ENCODE results near the gene TRPV2.
A peak's percentile ranks its signal among the peaks of the same experiment; 100 is the strongest.

The TRPV2 gene

GRCh38 chr17:16381496-16381820 is 33.9 kb upstream of the TRPV2 start:
- peak overlapping the region; percentile 89 for H3K9ac ChIP-seq (ENCODE audit: low read length)
- peak overlapping the region; percentile 57 for H4K8ac ChIP-seq (ENCODE audit: low read depth, low read length)
- H2BK5ac ChIP-seq (ENCODE audit: low read depth, low read length, poor library complexity), result peak overlapping the region; percentile 71
- peaks cover 14% of the 10 kb centered on the region for H3K79me1 ChIP-seq (ENCODE audit: low read length)
- H3K27me3 ChIP-seq (ENCODE audit: insufficient read depth, low read length), result no peaks in the 10 kb centered on the region
- H3K4me2 ChIP-seq (ENCODE audit: low read length), result peak overlapping the region; percentile 81
- H3K18ac ChIP-seq (ENCODE audit: low read length), result peak overlapping the region; percentile 87
- H2BK120ac ChIP-seq (ENCODE audit: insufficient read depth, low read length, poor library complexity), result no peak overlapping the region
- H3K4ac ChIP-seq (ENCODE audit: low read depth, low read length), result peak overlapping the region; percentile 53
- no CpG with 5 or more reads among the region's 14 CpGs for WGBS (ENCODE audit: extremely low coverage, insufficient coverage, insufficient read length)
- H2AK5ac ChIP-seq (ENCODE audit: low read length), result no peak overlapping the region
- peaks cover 9 to 11% of the 10 kb centered on the region in 2 experiments for H3K4me1 ChIP-seq (ENCODE audit: control insufficient read depth in 1 of 2, insufficient read depth in 2 of 2, low read length in 2 of 2)
- H3K36me3 ChIP-seq (ENCODE audit: control insufficient read depth in 1 of 2, insufficient read depth in 2 of 2, low read length in 2 of 2), result peaks cover 13 to 21% of the 10 kb centered on the region in 2 experiments
- H3K4me3 ChIP-seq (ENCODE audit: low read depth, low read length), result peak overlapping the region; percentile 81
- H3K9me3 ChIP-seq (ENCODE audit: insufficient read depth, low read depth, low read length), result no peaks in the 10 kb centered on the region
- no peak overlapping the region for H2BK12ac ChIP-seq (ENCODE audit: low read length)
- peaks cover 7% of the 10 kb centered on the region for H3K79me2 ChIP-seq (ENCODE audit: control insufficient read depth, insufficient read depth, low read length, poor library complexity)
- no peak overlapping the region for H3K23ac ChIP-seq (ENCODE audit: low read length)
- peak overlapping the region; percentile 87 for H4K91ac ChIP-seq (ENCODE audit: low read depth, low read length)
- peak overlapping the region; percentile 83 for H3K27ac ChIP-seq (ENCODE audit: low read depth, low read length)
- H4K12ac ChIP-seq (ENCODE audit: low read depth, low read length), result no peak overlapping the region
- peak overlapping the region; percentile 82 for H3K14ac ChIP-seq (ENCODE audit: low read length)
- peak in 1 of 2 donors; percentile 56 for DNase-seq
- no peak overlapping the region for H2AFZ ChIP-seq (ENCODE audit: insufficient read depth, low read length, poor library complexity)

GRCh38 chr17:16383216-16383615 is 32.2 kb upstream of the TRPV2 start:
- Histone ChIP-seq H3K4me1 (ENCODE audit: control insufficient read depth in 1 of 2, insufficient read depth in 2 of 2, low read length in 2 of 2) (peaks cover 9 to 11% of the 10 kb centered on the region in 2 experiments), H2BK120ac (ENCODE audit: insufficient read depth, low read length, poor library complexity) (no peak overlapping the region), H3K18ac (ENCODE audit: low read length) (no peak overlapping the region), H3K36me3 (ENCODE audit: control insufficient read depth in 1 of 2, insufficient read depth in 2 of 2, low read length in 2 of 2) (peaks cover 13 to 21% of the 10 kb centered on the region in 2 experiments), H2BK5ac (ENCODE audit: low read depth, low read length, poor library complexity) (no peak overlapping the region), H3K9ac (ENCODE audit: low read length) (no peak overlapping the region), H2BK12ac (ENCODE audit: low read length) (no peak overlapping the region), H3K4me2 (ENCODE audit: low read length) (peak overlapping the region; percentile 38), H3K79me1 (ENCODE audit: low read length) (peaks cover 17% of the 10 kb centered on the region), H3K27me3 (ENCODE audit: insufficient read depth, low read length) (no peaks in the 10 kb centered on the region), H3K4ac (ENCODE audit: low read depth, low read length) (no peak overlapping the region), H3K27ac (ENCODE audit: low read depth, low read length) (no peak overlapping the region), H3K23ac (ENCODE audit: low read length) (no peak overlapping the region), H2AFZ (ENCODE audit: insufficient read depth, low read length, poor library complexity) (no peak overlapping the region), H4K91ac (ENCODE audit: low read depth, low read length) (no peak overlapping the region), H4K12ac (ENCODE audit: low read depth, low read length) (no peak overlapping the region), H3K79me2 (ENCODE audit: control insufficient read depth, insufficient read depth, low read length, poor library complexity) (peaks cover 7% of the 10 kb centered on the region), H3K4me3 (ENCODE audit: low read depth, low read length) (no peak overlapping the region), H4K8ac (ENCODE audit: low read depth, low read length) (no peak overlapping the region), H3K14ac (ENCODE audit: low read length) (no peak overlapping the region), H2AK5ac (ENCODE audit: low read length) (no peak overlapping the region), H3K9me3 (ENCODE audit: insufficient read depth, low read depth, low read length) (no peaks in the 10 kb centered on the region)
- WGBS (ENCODE audit: extremely low coverage, insufficient coverage, insufficient read length), result no CpG with 5 or more reads among the region's 4 CpGs
- DNase-seq, result no peak

GRCh38 chr17:16383772-16384287 is 31.5 kb upstream of the TRPV2 start:
- no peak overlapping the region for H3K4me3 ChIP-seq (ENCODE audit: low read depth, low read length)
- H2AK5ac ChIP-seq (ENCODE audit: low read length), result no peak overlapping the region
- no CpG with 5 or more reads among the region's 5 CpGs for WGBS (ENCODE audit: extremely low coverage, insufficient coverage, insufficient read length)
- peaks cover 13 to 21% of the 10 kb centered on the region in 2 experiments for H3K36me3 ChIP-seq (ENCODE audit: control insufficient read depth in 1 of 2, insufficient read depth in 2 of 2, low read length in 2 of 2)
- no peak overlapping the region for H3K14ac ChIP-seq (ENCODE audit: low read length)
- H3K9me3 ChIP-seq (ENCODE audit: insufficient read depth, low read depth, low read length), result no peaks in the 10 kb centered on the region
- no peak overlapping the region for H3K23ac ChIP-seq (ENCODE audit: low read length)
- no peak overlapping the region for H4K91ac ChIP-seq (ENCODE audit: low read depth, low read length)
- no peak overlapping the region for H3K18ac ChIP-seq (ENCODE audit: low read length)
- no peak overlapping the region for H3K27ac ChIP-seq (ENCODE audit: low read depth, low read length)
- H2BK12ac ChIP-seq (ENCODE audit: low read length), result no peak overlapping the region
- DNase-seq, result no peak
- H3K27me3 ChIP-seq (ENCODE audit: insufficient read depth, low read length), result no peaks in the 10 kb centered on the region
- H2AFZ ChIP-seq (ENCODE audit: insufficient read depth, low read length, poor library complexity), result no peak overlapping the region
- no peak overlapping the region for H3K4me2 ChIP-seq (ENCODE audit: low read length)
- H3K79me1 ChIP-seq (ENCODE audit: low read length), result peaks cover 17% of the 10 kb centered on the region
- H2BK120ac ChIP-seq (ENCODE audit: insufficient read depth, low read length, poor library complexity), result no peak overlapping the region
- H4K8ac ChIP-seq (ENCODE audit: low read depth, low read length), result no peak overlapping the region
- no peak overlapping the region for H3K4ac ChIP-seq (ENCODE audit: low read depth, low read length)
- peaks cover 7% of the 10 kb centered on the region for H3K79me2 ChIP-seq (ENCODE audit: control insufficient read depth, insufficient read depth, low read length, poor library complexity)
- no peak overlapping the region for H4K12ac ChIP-seq (ENCODE audit: low read depth, low read length)
- peaks cover 7 to 11% of the 10 kb centered on the region in 2 experiments for H3K4me1 ChIP-seq (ENCODE audit: control insufficient read depth in 1 of 2, insufficient read depth in 2 of 2, low read length in 2 of 2)
- no peak overlapping the region for H3K9ac ChIP-seq (ENCODE audit: low read length)
- H2BK5ac ChIP-seq (ENCODE audit: low read depth, low read length, poor library complexity), result no peak overlapping the region

GRCh38 chr17:16384557-16384956 is 30.8 kb upstream of the TRPV2 start:
- no CpG with 5 or more reads among the region's 5 CpGs for whole genome bisulfite sequencing (ENCODE audit: extremely low coverage, insufficient coverage, insufficient read length)
- Histone ChIP-seq H4K8ac (ENCODE audit: low read depth, low read length) (no peak overlapping the region), H4K91ac (ENCODE audit: low read depth, low read length) (no peak overlapping the region), H3K4me1 (ENCODE audit: control insufficient read depth in 1 of 2, insufficient read depth in 2 of 2, low read length in 2 of 2) (peaks cover 7 to 11% of the 10 kb centered on the region in 2 experiments), H2BK12ac (ENCODE audit: low read length) (no peak overlapping the region), H3K4me2 (ENCODE audit: low read length) (no peak overlapping the region), H2AK5ac (ENCODE audit: low read length) (no peak overlapping the region), H3K9me3 (ENCODE audit: insufficient read depth, low read depth, low read length) (no peaks in the 10 kb centered on the region), H2AFZ (ENCODE audit: insufficient read depth, low read length, poor library complexity) (no peak overlapping the region), H3K18ac (ENCODE audit: low read length) (no peak overlapping the region), H3K79me2 (ENCODE audit: control insufficient read depth, insufficient read depth, low read length, poor library complexity) (peaks cover 7% of the 10 kb centered on the region), H3K23ac (ENCODE audit: low read length) (no peak overlapping the region), H4K12ac (ENCODE audit: low read depth, low read length) (no peak overlapping the region), H3K27ac (ENCODE audit: low read depth, low read length) (no peak overlapping the region), H3K27me3 (ENCODE audit: insufficient read depth, low read length) (no peaks in the 10 kb centered on the region), H3K36me3 (ENCODE audit: control insufficient read depth in 1 of 2, insufficient read depth in 2 of 2, low read length in 2 of 2) (peaks cover 13 to 21% of the 10 kb centered on the region in 2 experiments), H3K4ac (ENCODE audit: low read depth, low read length) (no peak overlapping the region), H2BK120ac (ENCODE audit: insufficient read depth, low read length, poor library complexity) (no peak overlapping the region), H3K14ac (ENCODE audit: low read length) (no peak overlapping the region), H3K9ac (ENCODE audit: low read length) (no peak overlapping the region), H3K79me1 (ENCODE audit: low read length) (peaks cover 16% of the 10 kb centered on the region), H3K4me3 (ENCODE audit: low read depth, low read length) (no peak overlapping the region), H2BK5ac (ENCODE audit: low read depth, low read length, poor library complexity) (no peak overlapping the region)
- no peak for DNase-seq
